ENCODE measurements around the gene KRT84.

Gene KRT84

DNA sequence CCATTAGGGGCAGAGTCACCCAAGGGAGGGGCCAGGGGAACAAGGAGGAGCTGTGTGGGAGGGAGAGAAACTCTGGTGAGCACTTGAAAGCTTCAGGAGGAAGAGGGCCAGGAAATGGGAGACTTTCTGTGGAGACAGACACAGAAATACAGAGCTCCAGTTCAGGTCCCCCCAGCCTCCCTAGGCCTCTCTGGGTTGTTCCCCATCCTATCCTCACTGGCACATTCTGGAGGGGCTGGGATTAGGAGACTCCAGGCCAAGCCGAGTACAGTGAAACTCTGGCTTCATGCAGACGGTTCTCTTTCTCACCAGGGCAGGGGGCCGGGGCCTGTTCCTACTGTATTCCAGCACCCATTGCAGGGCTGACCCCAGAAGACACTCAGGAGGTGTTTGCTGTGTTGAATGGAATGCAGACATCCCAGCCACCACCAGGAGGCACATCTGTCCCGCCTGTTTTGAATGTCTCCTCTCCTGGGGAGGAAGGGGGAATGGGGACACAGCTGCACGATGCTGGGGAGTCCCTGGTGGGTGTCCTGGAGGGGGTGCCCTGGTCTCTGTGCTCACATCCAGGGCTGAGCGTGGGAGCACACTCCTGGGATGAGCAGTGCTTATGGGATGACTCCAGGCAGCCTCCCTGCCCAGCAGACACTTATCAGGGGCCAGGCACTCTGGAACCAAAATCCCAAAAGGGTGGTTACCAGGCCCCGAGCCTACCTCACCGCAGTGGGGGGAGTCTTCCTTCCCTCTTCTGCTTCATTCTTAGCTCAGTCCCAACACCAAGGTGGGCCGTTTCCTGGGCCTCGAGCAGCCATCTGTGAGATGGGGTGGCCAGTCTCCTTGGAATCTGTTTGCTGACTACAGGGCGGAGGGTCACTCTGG, 5.5 kb upstream of the KRT84 start:
- TF ChIP-seq, protein P1, sequence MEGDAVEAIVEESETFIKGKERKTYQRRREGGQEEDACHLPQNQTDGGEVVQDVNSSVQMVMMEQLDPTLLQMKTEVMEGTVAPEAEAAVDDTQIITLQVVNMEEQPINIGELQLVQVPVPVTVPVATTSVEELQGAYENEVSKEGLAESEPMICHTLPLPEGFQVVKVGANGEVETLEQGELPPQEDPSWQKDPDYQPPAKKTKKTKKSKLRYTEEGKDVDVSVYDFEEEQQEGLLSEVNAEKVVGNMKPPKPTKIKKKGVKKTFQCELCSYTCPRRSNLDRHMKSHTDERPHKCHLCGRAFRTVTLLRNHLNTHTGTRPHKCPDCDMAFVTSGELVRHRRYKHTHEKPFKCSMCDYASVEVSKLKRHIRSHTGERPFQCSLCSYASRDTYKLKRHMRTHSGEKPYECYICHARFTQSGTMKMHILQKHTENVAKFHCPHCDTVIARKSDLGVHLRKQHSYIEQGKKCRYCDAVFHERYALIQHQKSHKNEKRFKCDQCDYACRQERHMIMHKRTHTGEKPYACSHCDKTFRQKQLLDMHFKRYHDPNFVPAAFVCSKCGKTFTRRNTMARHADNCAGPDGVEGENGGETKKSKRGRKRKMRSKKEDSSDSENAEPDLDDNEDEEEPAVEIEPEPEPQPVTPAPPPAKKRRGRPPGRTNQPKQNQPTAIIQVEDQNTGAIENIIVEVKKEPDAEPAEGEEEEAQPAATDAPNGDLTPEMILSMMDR (IDR thresholded peaks at IDR 0.05; ENCODE audit: low read depth, low read length), result peak; percentile 90
- peak; percentile 36 to 66 for DNase-seq (ENCODE audit: low read depth in 2 of 2)

DNA sequence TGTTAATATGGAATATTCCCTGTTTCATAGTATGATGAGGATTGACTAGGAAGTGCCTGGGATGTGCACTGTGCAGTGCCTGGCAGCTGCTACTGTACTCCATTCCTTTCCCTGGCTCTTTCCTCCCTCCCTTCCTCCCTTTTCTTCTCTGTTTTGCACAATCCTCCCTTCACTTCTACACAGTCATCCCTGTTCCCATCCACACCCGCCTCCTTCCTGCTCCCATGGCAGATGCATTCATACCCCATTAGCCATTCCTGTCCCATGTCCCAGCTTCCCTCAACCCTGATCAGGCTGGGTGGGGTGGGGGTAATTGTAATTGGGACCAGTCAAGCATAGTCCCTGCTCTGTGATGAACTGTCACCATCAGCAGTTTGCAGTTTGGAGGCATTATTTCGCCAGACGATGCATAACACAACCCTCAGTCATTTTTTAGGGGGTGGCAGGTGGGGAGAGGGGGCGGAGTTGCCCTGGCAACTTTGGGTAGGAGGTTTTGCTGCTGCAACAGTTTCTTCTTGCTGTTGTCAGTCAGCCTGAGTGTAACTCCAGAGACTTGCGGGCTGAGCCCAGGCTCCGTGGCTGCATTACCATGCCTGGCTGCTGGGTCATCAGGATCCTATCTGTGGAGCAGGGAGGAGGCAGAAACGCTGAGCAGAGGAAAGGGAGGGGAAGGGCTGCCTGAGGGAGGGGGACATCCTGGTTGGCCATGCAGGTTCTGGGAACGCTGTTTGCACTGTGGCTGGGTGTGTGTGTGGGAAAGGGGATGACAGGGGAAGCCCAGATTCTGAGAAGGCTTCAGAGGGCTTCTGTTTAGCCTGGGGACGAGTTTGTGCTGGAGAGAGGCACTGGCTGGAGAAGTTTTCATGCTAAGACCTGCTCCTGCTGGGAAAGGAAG, 4.1 kb upstream of the KRT84 start:
- H3K4me3 ChIP-seq (replicated peaks in 1 of 2; ENCODE audit: low read depth in 2 of 2, low read length in 2 of 2), result no peak overlapping the region
- DNase-seq (ENCODE audit: low read depth in 2 of 2), result peak; percentile 24 to 32
- TF ChIP-seq, protein P1 (IDR thresholded peaks at IDR 0.05; ENCODE audit: low read depth, low read length), result no peak

More for the DNA sequence above, 5.5 kb upstream of the KRT84 start:
- no peak overlapping the region for H3K4me3 ChIP-seq (replicated peaks in 1 of 2; ENCODE audit: low read depth in 2 of 2, low read length in 2 of 2)

GRCh38 chr12:52387859-52388258, 2.4 kb upstream of the KRT84 start:
- DNase-seq (ENCODE audit: low read depth in 2 of 2), result no peak
- no peak overlapping the region for H3K4me3 ChIP-seq (replicated peaks in 1 of 2; ENCODE audit: low read depth in 2 of 2, low read length in 2 of 2)
- TF ChIP-seq, protein P1 (IDR thresholded peaks at IDR 0.05; ENCODE audit: low read depth, low read length), result no peak

DNA sequence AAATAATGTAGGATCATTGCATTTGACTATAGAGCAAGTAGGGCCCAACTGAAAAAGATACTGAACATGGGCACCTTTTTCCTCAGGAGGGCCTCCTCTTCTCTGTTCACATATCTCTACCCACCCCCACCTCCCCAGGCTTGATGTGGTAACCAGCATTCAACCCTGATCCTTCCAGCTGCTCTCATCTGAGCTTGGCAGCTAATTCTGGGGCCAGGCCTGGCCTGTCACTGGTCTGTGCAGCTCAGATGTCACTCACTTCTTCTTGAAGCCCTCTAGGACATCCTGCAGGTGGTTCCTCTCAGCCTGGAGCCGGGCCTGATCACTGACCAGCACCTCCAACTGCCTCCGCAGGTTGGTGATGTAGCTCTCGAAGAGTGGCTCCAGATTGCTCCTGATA, 2.1 kb downstream of the KRT84 start:
- no peak overlapping the region for H3K4me3 ChIP-seq (replicated peaks in 1 of 2; ENCODE audit: low read depth in 2 of 2, low read length in 2 of 2)
- no peak for DNase-seq (ENCODE audit: low read depth in 2 of 2)
- TF ChIP-seq, protein P1 (IDR thresholded peaks at IDR 0.05; ENCODE audit: low read depth, low read length), result no peak

DNA sequence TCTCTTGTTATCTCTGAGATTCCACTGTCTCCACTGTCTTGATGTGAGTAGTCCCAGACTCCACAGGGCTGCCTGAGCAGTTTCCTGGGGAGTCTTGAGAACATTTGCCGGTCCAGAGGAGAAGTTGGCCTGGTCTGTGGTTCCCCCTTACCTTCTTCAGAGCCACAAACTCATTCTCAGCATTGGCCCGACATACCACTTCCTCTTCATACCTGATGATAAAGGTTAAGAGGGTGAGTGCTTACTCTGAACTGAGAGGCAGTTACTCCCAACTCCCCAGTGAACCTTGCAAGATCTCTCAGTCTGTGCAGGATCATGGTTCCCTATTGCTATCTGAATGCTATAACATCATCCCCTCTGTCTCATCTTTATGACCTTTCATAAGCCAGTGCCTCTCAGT, 2.6 kb downstream of the KRT84 start:
- no peak overlapping the region for H3K4me3 ChIP-seq (replicated peaks in 1 of 2; ENCODE audit: low read depth in 2 of 2, low read length in 2 of 2)
- no peak for DNase-seq (ENCODE audit: low read depth in 2 of 2)
- TF ChIP-seq, protein P1 (IDR thresholded peaks at IDR 0.05; ENCODE audit: low read depth, low read length), result no peak

DNA sequence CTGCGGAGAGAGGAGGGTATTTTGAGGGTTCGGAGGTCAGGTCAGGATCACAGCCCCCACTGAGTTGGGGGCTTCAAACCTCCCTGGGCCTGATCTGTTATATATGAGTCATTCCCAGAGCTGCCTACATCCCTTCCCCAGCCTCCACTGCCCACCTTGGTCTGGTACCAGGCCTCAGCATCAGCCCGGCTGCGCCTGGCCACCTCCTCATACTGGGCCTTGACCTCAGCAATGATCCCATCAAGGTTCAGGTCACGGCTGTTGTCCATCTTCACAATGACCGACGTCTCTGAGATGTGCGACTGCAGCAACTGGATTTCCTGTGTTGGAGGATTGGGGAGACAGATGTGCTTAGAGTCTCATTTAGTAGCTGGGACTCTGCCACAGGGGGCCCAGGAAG, 4.2 kb downstream of the KRT84 start:
- no peak overlapping the region for H3K4me3 ChIP-seq (replicated peaks in 1 of 2; ENCODE audit: low read depth in 2 of 2, low read length in 2 of 2)
- TF ChIP-seq, protein P1 (IDR thresholded peaks at IDR 0.05; ENCODE audit: low read depth, low read length), result no peak
- DNase-seq (ENCODE audit: low read depth in 2 of 2), result no peak
